SU-DHL-6 (cell line): ENCODE data around the gene UBE2F.

Experiments used
- CTCF ChIP-seq: fragments of 200-600 bp; sonication (generic); IDR thresholded peaks from one replicate; pipeline ENCODE4 v1.5.1; 2017; ENCODE audit warnings: antibody characterized with exemption, mild to moderate bottlenecking, low read length, moderate library complexity; ENCODE audit not compliant: insufficient read depth, poor library complexity, severe bottlenecking
- EZH2phosphoT487 ChIP-seq: fragments of 200-600 bp; sonication (generic), shearing (Covaris generic); conservative IDR thresholded peaks from 2 replicates; pipeline ENCODE4 v1.6.1; 2018; ENCODE audit warnings: mild to moderate bottlenecking, antibody characterized with exemption, low read length, moderate library complexity, mixed read lengths

GRCh38 chr2:238006510-238006909, 39.7 kb downstream of the UBE2F start:
- TF ChIP-seq CTCF (no peak), EZH2phosphoT487 (no peak)
